Eye (tissue), 1 donor: ENCODE data around the gene C1orf50.
"Not testable (repeated sequence)": the region's sequence is repeated elsewhere in the genome, so short reads cannot be mapped to it uniquely, and the experiment has no call there.

Source experiments
- DNase-seq: peaks from one replicate; pipeline ENCODE4 v3.0.0-alpha.2; 2015

C1orf50 gene

GRCh38 chr1:42814815-42815214 lies 47.8 kb downstream of the C1orf50 start:
- not testable (repeated sequence) for DNase-seq

GRCh38 chr1:42815941-42816584 lies 49.0 kb downstream of the C1orf50 start:
- no peak for DNase-seq

- peak; percentile 97 for DNase-seq
Measured at GRCh38 chr1:42816585-42817439, 49.8 kb downstream of the C1orf50 start, which contains the start of the genes ERMAP and SVBP. Gene ERMAP (plus strand): TSS chr1:42817122. CDS start chr1:42830449, 13,327 bp downstream. Gene SVBP (minus strand): TSS chr1:42817397. CDS start chr1:42816544, 853 bp downstream.

- no peak for DNase-seq
Measured at GRCh38 chr1:42817440-42817767, 50.4 kb downstream of the C1orf50 start.

GRCh38 chr1:42817976-42818375 lies 50.9 kb downstream of the C1orf50 start:
- DNase-seq = no peak

- no peak for DNase-seq
Measured at GRCh38 chr1:42820813-42821212, 53.8 kb downstream of the C1orf50 start.

GRCh38 chr1:42821690-42822089 lies 54.6 kb downstream of the C1orf50 start:
- DNase-seq = no peak

- DNase-seq = peak; percentile 51
Measured at GRCh38 chr1:42822800-42823392, 55.8 kb downstream of the C1orf50 start.

GRCh38 chr1:42824481-42825035 lies 57.5 kb downstream of the C1orf50 start:
- DNase-seq = no peak

GRCh38 chr1:42825036-42825851 lies 58.2 kb downstream of the C1orf50 start:
- no peak for DNase-seq
